BJ (cell line): Measurements from ENCODE around the gene ARMC9. TPM values are rescaled to one million over a fixed set of nuclear protein-coding genes. Genes with fewer than 3 reads are reported as not detected.

Experiments used
- CTCF ChIA-PET: fragments of 350-600 bp; formaldehyde crosslinking; extraction: SDS; loops from one replicate; lab custom pipeline; 2021; ENCODE audit warnings: antibody characterized with exemption, inconsistent platforms; lab: Yijun Ruan, JAX
- POLR2A ChIA-PET: fragments of 300-600 bp; sonication (Branson Sonifier 250); formaldehyde crosslinking; extraction: SDS; loops from one replicate; lab custom pipeline; 2021; ENCODE audit warnings: antibody characterized with exemption; lab: Charles Lee
- DNase-seq: peaks from one replicate; pipeline ENCODE4 v3.0.0-alpha.2; 2011; ENCODE audit warnings: low read depth
- H3K27me3 ChIP-seq: 2 replicates; pipeline ENCODE4 v1.6.0; 2011; ENCODE audit warnings: low read length; ENCODE audit not compliant: control insufficient read depth, insufficient read depth
- H3K36me3 ChIP-seq: 2 replicates; pipeline ENCODE4 v1.5.1; 2011; ENCODE audit warnings: low read length; ENCODE audit not compliant: control insufficient read depth, insufficient read depth
- H3K4me3 ChIP-seq: 2 replicates; pipeline ENCODE4 v1.5.1; 2011; ENCODE audit warnings: low read depth, mild to moderate bottlenecking, control low read depth, low read length
- polyA plus RNA-seq: library from polyadenylated mRNA; depleted of rRNA; stranded (reverse); fragments of >200 nt; gene quantifications from 2 replicates; pipeline ENCODE4 v1.2.3, GENCODE V29; 2011
- TF ChIP-seq, protein P1 (sequence below): IDR thresholded peaks from 2 replicates; pipeline ENCODE4 v1.5.1; 2011; ENCODE audit warnings: low read depth, mild to moderate bottlenecking, control low read depth, inconsistent platforms, low read length, moderate library complexity; ENCODE audit not compliant: insufficient read depth

Gene ARMC9
- polyA plus RNA-seq, 1 experiment, result 83.1 TPM

GRCh38 chr2:231321556-231322334, 123.3 kb downstream of the ARMC9 start:
- TF ChIP-seq, protein P1, sequence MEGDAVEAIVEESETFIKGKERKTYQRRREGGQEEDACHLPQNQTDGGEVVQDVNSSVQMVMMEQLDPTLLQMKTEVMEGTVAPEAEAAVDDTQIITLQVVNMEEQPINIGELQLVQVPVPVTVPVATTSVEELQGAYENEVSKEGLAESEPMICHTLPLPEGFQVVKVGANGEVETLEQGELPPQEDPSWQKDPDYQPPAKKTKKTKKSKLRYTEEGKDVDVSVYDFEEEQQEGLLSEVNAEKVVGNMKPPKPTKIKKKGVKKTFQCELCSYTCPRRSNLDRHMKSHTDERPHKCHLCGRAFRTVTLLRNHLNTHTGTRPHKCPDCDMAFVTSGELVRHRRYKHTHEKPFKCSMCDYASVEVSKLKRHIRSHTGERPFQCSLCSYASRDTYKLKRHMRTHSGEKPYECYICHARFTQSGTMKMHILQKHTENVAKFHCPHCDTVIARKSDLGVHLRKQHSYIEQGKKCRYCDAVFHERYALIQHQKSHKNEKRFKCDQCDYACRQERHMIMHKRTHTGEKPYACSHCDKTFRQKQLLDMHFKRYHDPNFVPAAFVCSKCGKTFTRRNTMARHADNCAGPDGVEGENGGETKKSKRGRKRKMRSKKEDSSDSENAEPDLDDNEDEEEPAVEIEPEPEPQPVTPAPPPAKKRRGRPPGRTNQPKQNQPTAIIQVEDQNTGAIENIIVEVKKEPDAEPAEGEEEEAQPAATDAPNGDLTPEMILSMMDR, result no peak
- H3K27me3 ChIP-seq, result no peaks in the 10 kb centered on the region
- ChIA-PET CTCF (interaction anchor here (1.2 kb wide), 1 partner anchor 94 kb away, joined by 3 read pairs; no protein-coding TSS in a partner anchor), POLR2A (no interaction called here)
- peaks cover 12% of the 10 kb centered on the region for H3K36me3 ChIP-seq
- H3K4me3 ChIP-seq, result no peak overlapping the region
- no peak for DNase-seq

DNA sequence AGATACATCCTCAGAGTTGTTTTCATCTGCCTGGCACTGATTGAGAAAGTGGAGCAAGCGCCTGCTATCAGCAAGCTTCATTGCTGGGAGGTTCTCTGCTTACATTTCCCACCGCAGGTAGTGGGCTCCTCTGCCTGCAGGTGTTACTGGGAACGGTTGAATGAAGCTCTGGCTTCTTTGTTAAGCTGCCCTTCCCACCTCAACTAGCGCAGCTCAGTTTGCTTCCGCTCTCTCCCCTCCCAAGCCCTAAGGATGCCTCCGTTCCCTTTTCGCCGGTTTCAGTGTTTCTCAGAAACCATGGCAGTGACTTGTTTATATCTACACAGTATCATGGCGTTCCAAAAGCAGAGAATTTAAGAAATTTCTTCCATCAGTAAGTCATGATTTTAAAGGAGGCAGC, 124.9 kb downstream of the ARMC9 start:
- CTCF ChIA-PET, result interaction anchor here (0.8 to 1.6 kb wide), 3 partner anchors 24 to 96 kb away, joined by 3 to 4 read pairs (median 3); no protein-coding TSS in a partner anchor
- H3K27me3 ChIP-seq, result no peaks in the 10 kb centered on the region
- POLR2A ChIA-PET, result no interaction called here
- DNase-seq, result no peak
- no peak overlapping the region for H3K4me3 ChIP-seq
- TF ChIP-seq, protein P1, result no peak
- peaks cover 14% of the 10 kb centered on the region for H3K36me3 ChIP-seq

GRCh38 chr2:231325826-231326225, 127.4 kb downstream of the ARMC9 start:
- H3K27me3 ChIP-seq, result no peaks in the 10 kb centered on the region
- CTCF ChIA-PET, result no interaction called here
- TF ChIP-seq, protein P1, result no peak
- no peak overlapping the region for H3K4me3 ChIP-seq
- peaks cover 13% of the 10 kb centered on the region for H3K36me3 ChIP-seq
- POLR2A ChIA-PET, result interaction anchor here (0.5 kb wide), 1 partner anchor 10 kb away, joined by 4 read pairs; no protein-coding TSS in a partner anchor
- DNase-seq, result no peak

- CTCF ChIA-PET, result no interaction called here
- TF ChIP-seq, protein P1, result no peak
Measured at GRCh38 chr2:231326404-231326803, 128.0 kb downstream of the ARMC9 start.

DNA sequence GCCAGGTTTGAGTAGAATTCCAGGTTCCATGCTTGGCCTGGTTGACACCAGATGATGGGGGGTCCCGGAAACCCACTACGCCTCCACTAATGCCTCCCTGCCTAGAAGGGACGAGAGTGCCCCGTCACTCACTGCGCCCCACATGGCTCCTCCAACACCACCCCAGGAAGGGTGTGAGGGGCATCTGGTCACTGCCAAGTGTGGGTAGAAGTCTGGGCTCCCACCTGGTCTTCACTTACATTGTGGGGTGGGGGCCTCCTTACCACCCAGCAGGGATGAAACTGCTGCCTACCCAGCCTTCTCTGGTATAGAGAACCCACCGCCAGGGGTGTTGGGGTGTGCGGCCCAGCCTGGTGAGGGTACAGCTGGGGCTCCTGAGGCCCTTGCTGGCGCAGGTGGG, 131.9 kb downstream of the ARMC9 start:
- H3K27me3 ChIP-seq, result no peaks in the 10 kb centered on the region
- ChIA-PET CTCF (no interaction called here), POLR2A (no interaction called here)
- peaks cover 33% of the 10 kb centered on the region for H3K36me3 ChIP-seq
- H3K4me3 ChIP-seq, result no peak overlapping the region
- no peak for DNase-seq
- TF ChIP-seq, protein P1, result no peak

More at GRCh38 chr2:231326404-231326803, 128.0 kb downstream of the ARMC9 start:
- POLR2A ChIA-PET, result interaction anchor here (0.5 kb wide), 1 partner anchor 9 kb away, joined by 4 read pairs; no protein-coding TSS in a partner anchor
- Histone ChIP-seq H3K36me3 (peaks cover 11% of the 10 kb centered on the region), H3K27me3 (no peaks in the 10 kb centered on the region), H3K4me3 (no peak overlapping the region)
- DNase-seq, result no peak
